Type B pancreatic cell (in vitro differentiated cells): ENCODE data around the gene PARD3B. TPM values are rescaled to one million over a fixed set of nuclear protein-coding genes. Genes with fewer than 3 reads are reported as not detected.

ENCODE experiments used
- DNase-seq: peaks from one replicate; pipeline ENCODE4 v3.0.0; 2021; ENCODE audit warnings: mixed read lengths; ENCODE audit not compliant: unreplicated experiment; ENCODE audit errors: extremely low spot score
- H3K27ac Mint-ChIP-seq: 2 replicates; pipeline ENCODE4 v1.8.0; 2021; ENCODE audit warnings: mild to moderate bottlenecking, mixed read lengths
- H3K27me3 Mint-ChIP-seq: 2 replicates; pipeline ENCODE4 v1.8.0; 2021; ENCODE audit warnings: mixed read lengths
- H3K36me3 Mint-ChIP-seq: 2 replicates; pipeline ENCODE4 v1.8.0; 2021; ENCODE audit warnings: mixed read lengths
- H3K4me1 Mint-ChIP-seq: one replicate; pipeline ENCODE4 v1.8.0; 2021; ENCODE audit warnings: mixed read lengths; ENCODE audit not compliant: unreplicated experiment
- H3K4me3 Mint-ChIP-seq: 2 replicates; pipeline ENCODE4 v1.8.0; 2021; ENCODE audit warnings: mild to moderate bottlenecking, mixed read lengths
- H3K9me3 Mint-ChIP-seq: 2 replicates; pipeline ENCODE4 v1.8.0; 2021; ENCODE audit warnings: mixed read lengths
- total RNA-seq: library from RNA; stranded (reverse); gene quantifications from 2 replicates; pipeline ENCODE4 v1.2.1, GENCODE V29; 2021; ENCODE audit warnings: low replicate concordance
- TF ChIP-seq, protein P1 (sequence below): fragments of 200-600 bp; sonication (generic); conservative IDR thresholded peaks from 2 replicates; pipeline ENCODE4 v1.5.0; 2021; ENCODE audit warnings: antibody characterized with exemption, mild to moderate bottlenecking

Gene PARD3B
- total RNA-seq, 1 donor from 2014 or later = 15.9 TPM

DNA sequence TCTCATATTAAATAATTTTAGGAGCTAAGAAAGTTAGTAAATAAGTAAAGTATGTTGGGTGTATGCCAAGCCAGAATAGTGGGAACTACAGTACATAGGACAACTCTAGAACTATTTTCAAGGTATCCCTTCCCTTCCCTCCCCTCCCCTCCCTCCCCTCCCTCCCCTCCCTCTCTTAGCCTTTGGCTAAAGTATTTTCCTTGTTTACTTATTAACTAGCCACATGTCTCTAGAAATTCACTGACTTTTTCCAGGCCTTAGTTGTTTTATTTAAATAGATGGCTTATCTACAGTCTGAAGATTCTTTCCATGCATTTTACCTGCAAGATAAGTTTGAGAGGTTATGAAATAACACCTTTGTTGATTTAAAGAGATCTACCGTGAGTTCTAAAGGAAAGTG is 402.1 kb downstream of the PARD3B start:
- peaks cover 12% of the 10 kb centered on the region for H3K36me3 Mint-ChIP-seq
- no peak overlapping the region for H3K27ac Mint-ChIP-seq
- H3K4me3 Mint-ChIP-seq = no peak overlapping the region
- H3K4me1 Mint-ChIP-seq = peaks cover 19% of the 10 kb centered on the region
- peaks cover 11% of the 10 kb centered on the region for H3K9me3 Mint-ChIP-seq
- no peaks in the 10 kb centered on the region for H3K27me3 Mint-ChIP-seq
- DNase-seq = no peak
- TF ChIP-seq, protein P1, sequence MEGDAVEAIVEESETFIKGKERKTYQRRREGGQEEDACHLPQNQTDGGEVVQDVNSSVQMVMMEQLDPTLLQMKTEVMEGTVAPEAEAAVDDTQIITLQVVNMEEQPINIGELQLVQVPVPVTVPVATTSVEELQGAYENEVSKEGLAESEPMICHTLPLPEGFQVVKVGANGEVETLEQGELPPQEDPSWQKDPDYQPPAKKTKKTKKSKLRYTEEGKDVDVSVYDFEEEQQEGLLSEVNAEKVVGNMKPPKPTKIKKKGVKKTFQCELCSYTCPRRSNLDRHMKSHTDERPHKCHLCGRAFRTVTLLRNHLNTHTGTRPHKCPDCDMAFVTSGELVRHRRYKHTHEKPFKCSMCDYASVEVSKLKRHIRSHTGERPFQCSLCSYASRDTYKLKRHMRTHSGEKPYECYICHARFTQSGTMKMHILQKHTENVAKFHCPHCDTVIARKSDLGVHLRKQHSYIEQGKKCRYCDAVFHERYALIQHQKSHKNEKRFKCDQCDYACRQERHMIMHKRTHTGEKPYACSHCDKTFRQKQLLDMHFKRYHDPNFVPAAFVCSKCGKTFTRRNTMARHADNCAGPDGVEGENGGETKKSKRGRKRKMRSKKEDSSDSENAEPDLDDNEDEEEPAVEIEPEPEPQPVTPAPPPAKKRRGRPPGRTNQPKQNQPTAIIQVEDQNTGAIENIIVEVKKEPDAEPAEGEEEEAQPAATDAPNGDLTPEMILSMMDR = no peak

DNA sequence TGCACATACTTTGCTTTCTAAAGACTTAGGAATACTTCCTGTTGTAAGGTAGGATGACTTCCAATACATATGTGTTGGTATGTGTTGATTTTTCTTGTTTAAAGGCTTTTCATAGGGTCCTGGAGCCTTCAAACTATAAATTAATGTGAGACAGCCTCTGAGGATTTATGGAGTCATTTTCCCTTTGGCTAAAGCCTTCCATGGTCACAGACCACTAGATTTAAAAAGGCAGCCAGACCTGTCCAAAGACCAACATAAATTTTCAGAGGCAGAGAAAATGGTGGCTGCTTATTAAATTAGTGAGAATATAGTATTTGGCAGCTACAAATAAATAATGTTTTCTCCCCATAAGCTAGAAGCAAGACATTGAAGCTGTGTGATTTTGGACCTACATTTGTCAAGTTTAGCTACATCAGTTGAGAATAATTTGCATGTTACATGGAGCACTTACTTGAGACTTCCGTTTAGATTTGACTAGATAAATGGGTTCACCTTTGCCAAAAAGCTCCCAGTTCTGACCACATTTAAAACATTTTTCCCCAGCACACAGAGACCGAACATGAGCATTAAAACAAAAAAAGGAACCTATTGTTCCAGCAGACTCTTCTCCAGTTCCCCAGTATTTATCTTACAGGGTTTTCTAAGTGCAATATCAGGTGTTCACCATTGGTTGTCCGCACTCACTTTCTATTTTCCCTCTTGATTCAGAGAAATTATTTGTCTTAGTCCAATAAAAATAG is 402.9 kb downstream of the PARD3B start:
- Mint-ChIP-seq H3K4me3 (no peak overlapping the region), H3K27me3 (no peaks in the 10 kb centered on the region), H3K4me1 (peaks cover 19% of the 10 kb centered on the region), H3K9me3 (peaks cover 11% of the 10 kb centered on the region), H3K27ac (no peak overlapping the region), H3K36me3 (peaks cover 12% of the 10 kb centered on the region)
- TF ChIP-seq, protein P1 = no peak
- DNase-seq = no peak

DNA sequence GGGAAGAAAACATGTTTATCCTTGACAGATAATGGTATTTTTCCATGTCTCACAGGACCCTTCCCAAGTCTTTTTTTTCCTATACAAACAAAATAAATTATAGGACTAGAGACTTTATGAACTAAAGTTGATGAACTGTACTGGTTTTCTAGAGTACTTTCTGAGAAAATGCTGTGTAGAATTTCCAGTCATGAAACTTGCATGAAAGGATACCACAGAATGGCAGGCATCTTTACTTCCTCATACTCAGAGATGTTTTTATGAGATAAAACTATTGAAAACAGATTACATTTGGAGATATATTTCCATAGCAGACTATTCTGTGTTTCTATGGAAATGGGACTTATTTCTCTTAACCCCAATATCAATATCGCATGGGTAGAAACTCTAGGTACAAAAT is 403.5 kb downstream of the PARD3B start:
- peaks cover 10% of the 10 kb centered on the region for H3K36me3 Mint-ChIP-seq
- TF ChIP-seq, protein P1 = no peak
- H3K9me3 Mint-ChIP-seq = peaks cover 11% of the 10 kb centered on the region
- no peak overlapping the region for H3K27ac Mint-ChIP-seq
- H3K27me3 Mint-ChIP-seq = no peaks in the 10 kb centered on the region
- DNase-seq = no peak
- H3K4me3 Mint-ChIP-seq = no peak overlapping the region
- peaks cover 19% of the 10 kb centered on the region for H3K4me1 Mint-ChIP-seq

DNA sequence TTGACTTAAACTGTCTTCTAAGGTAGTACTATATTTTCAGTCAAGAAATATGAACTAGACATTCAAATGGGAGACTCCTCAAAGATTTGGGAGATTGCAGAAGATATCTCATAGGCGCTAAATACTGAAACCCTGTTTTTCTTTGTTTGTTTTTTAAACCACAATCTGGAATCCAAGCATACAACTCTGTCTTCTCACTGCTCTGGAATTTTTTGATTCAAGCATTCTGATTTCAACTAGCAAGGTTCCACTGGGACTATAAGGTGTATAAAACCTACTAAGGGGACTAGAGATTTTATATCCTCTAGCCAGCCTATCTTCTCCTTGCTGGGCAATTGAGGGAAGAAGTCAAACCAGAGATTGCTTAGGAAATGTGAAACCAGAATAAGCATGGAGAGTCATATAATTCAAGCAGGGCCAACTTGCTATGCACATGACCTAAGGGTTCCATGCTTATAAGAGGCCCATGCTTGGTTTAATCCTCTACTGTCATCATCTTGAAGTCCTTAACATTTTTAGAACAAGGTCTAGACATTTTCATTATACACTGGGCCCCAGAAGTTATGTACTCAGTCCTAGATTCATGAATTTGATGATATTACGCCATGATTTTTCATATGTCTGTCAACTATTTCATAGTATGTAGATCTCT is 405.5 kb downstream of the PARD3B start:
- DNase-seq = no peak
- Mint-ChIP-seq H3K36me3 (peaks cover 3% of the 10 kb centered on the region), H3K4me1 (peaks cover 19% of the 10 kb centered on the region), H3K4me3 (no peak overlapping the region), H3K27ac (no peak overlapping the region), H3K9me3 (peaks cover 4% of the 10 kb centered on the region), H3K27me3 (no peaks in the 10 kb centered on the region)
- TF ChIP-seq, protein P1 = no peak

DNA sequence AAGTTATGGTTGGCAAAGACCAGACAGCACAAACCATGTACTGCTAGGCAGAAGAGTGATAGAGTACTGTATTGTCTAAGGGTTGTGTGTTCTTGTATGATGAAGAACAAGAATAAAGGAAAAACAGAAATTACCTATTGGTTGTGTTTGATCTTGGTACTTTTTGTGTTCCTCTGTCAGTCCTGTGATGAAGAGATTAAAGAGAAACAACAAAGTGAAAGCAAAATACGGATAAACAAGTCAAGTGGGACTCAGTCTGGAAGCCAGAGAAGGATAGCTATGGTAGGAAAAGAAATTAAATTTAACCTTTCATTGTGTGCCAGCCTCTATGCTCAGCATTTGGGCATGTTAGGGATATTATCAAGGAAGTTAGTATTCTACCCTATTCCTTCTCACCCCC is 413.1 kb downstream of the PARD3B start:
- Mint-ChIP-seq H3K4me3 (no peak overlapping the region), H3K9me3 (peaks cover 4% of the 10 kb centered on the region)
- TF ChIP-seq, protein P1 = no peak

More for the DNA sequence above, 413.1 kb downstream of the PARD3B start:
- no peak overlapping the region for H3K27ac Mint-ChIP-seq
- no peaks in the 10 kb centered on the region for H3K27me3 Mint-ChIP-seq
- H3K36me3 Mint-ChIP-seq = no peaks in the 10 kb centered on the region
- no peaks in the 10 kb centered on the region for H3K4me1 Mint-ChIP-seq
- DNase-seq = no peak
